ENCODE data around the gene ZNF219. TPM values are rescaled to one million over a fixed set of nuclear protein-coding genes. Genes with fewer than 3 reads are reported as not detected.
A peak's percentile ranks its signal among the peaks of the same experiment; 100 is the strongest.

The ZNF219 gene
- total RNA-seq, 3 donors from 2014 or later, result 56.6 to 103 (median 58.2) TPM

- Histone ChIP-seq H3K4me3 (no peak overlapping the region), H3K36me3 (ENCODE audit: low read depth) (no peaks in the 10 kb centered on the region), H3K9me3 (no peaks in the 10 kb centered on the region), H3K4me1 (ENCODE audit: low read depth) (peaks cover 26% of the 10 kb centered on the region)
- ATAC-seq (no peak), DNase-seq (no peak)
- no peak for TF ChIP-seq CTCF (IDR thresholded peaks at IDR 0.05)
- intact Hi-C loops (cut with DNase I, micrococcal nuclease), result loop anchor here in 1 of 2 donors (10.0 kb wide), 1 partner anchor 78 kb away; no protein-coding TSS in a partner anchor
These were observed 5.4 kb downstream of the ZNF219 start for GRCh38 chr14:21093018-21093417.

- ATAC-seq (peak; percentile 93), DNase-seq (peak; percentile 92 to 95 (median 93))
- Histone ChIP-seq H3K4me1 (ENCODE audit: low read depth) (peaks cover 26% of the 10 kb centered on the region), H3K9me3 (no peaks in the 10 kb centered on the region), H3K4me3 (no peak overlapping the region), H3K36me3 (ENCODE audit: low read depth) (no peaks in the 10 kb centered on the region)
- peak; percentile 100 for TF ChIP-seq CTCF (IDR thresholded peaks at IDR 0.05)
- intact Hi-C loops (cut with DNase I, micrococcal nuclease), result loop anchor here in 1 of 2 donors (10.0 kb wide), 1 partner anchor 78 kb away; no protein-coding TSS in a partner anchor
These were observed 6.0 kb downstream of the ZNF219 start for GRCh38 chr14:21092273-21093011.

- no peaks in the 10 kb centered on the region for H3K36me3 ChIP-seq (ENCODE audit: low read depth)
- TF ChIP-seq CTCF (IDR thresholded peaks at IDR 0.05), result no peak
- no peak for ATAC-seq
These were observed 6.6 kb downstream of the ZNF219 start for GRCh38 chr14:21091821-21092272.

GRCh38 chr14:21090940-21091663 lies 7.4 kb downstream of the ZNF219 start:
- no peak overlapping the region for H3K4me3 ChIP-seq
- DNase-seq (peak in 1 of 3 donors; percentile 56), ATAC-seq (no peak)
- no peaks in the 10 kb centered on the region for H3K36me3 ChIP-seq (ENCODE audit: low read depth)
- peaks cover 26% of the 10 kb centered on the region for H3K4me1 ChIP-seq (ENCODE audit: low read depth)
- H3K9me3 ChIP-seq, result no peaks in the 10 kb centered on the region
- TF ChIP-seq CTCF (IDR thresholded peaks at IDR 0.05), result no peak
- intact Hi-C loops (cut with DNase I, micrococcal nuclease), result loop anchor here in 1 of 2 donors (10.0 kb wide), 1 partner anchor 76 kb away; no protein-coding TSS in a partner anchor

More at GRCh38 chr14:21091821-21092272, 6.6 kb downstream of the ZNF219 start:
- Histone ChIP-seq H3K4me3 (no peak overlapping the region), H3K4me1 (ENCODE audit: low read depth) (peaks cover 26% of the 10 kb centered on the region), H3K9me3 (no peaks in the 10 kb centered on the region)
- peak in 1 of 3 donors; percentile 55 for DNase-seq
- intact Hi-C loops (cut with DNase I, micrococcal nuclease), result loop anchor here in 1 of 2 donors (10.0 kb wide), 1 partner anchor 77 kb away; no protein-coding TSS in a partner anchor

- Histone ChIP-seq H3K4me1 (ENCODE audit: low read depth) (peaks cover 26% of the 10 kb centered on the region), H3K36me3 (ENCODE audit: low read depth) (no peaks in the 10 kb centered on the region), H3K9me3 (no peaks in the 10 kb centered on the region), H3K4me3 (no peak overlapping the region)
- intact Hi-C loops (cut with DNase I, micrococcal nuclease), result loop anchor here in 1 of 2 donors (10.0 kb wide), 1 partner anchor 76 kb away; no protein-coding TSS in a partner anchor
- no peak for TF ChIP-seq CTCF (IDR thresholded peaks at IDR 0.05)
- ATAC-seq, result peak; percentile 29
- DNase-seq, result peak; percentile 65 to 69 (median 68)
These were observed 8.1 kb downstream of the ZNF219 start for GRCh38 chr14:21090194-21090939.

All from mucosa of descending colon (tissue), 3 donors.